Measurements from ENCODE around the gene ZNF319.

Gene ZNF319

GRCh38 chr16:57951204-57951960 is 49.1 kb downstream of the ZNF319 start:
- Histone ChIP-seq H3K36me3 (ENCODE audit: insufficient read depth, low read length) (no peaks in the 10 kb centered on the region), H3K4me1 (ENCODE audit: insufficient read depth, low read length) (no peaks in the 10 kb centered on the region), H2AFZ (ENCODE audit: low read depth, low read length) (no peak overlapping the region), H3K4me3 (ENCODE audit: low read length) (no peak overlapping the region), H3K9me3 (ENCODE audit: low read length) (no peaks in the 10 kb centered on the region), H3K27me3 (ENCODE audit: insufficient read depth, low read length) (no peaks in the 10 kb centered on the region)

DNA sequence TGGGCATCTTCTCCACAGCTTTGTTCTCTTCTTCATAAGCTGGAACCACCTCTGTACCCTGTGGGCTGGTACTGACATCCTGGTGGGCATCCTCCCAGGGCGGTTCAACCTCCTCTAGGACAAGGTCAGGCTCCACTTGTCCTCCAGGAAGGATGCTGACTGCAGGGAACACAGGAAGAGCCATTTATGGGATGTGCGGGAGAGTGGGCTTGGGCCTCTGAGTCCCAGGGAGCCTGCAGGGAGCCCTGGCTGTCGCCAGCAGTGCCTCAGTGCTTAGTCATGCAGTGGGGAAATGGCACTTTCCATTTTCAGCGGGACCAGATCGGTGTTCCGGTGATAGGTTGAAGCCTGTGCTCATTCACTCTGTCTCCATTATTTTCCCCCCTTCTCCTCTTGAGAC is 50.1 kb downstream of the ZNF319 start:
- Histone ChIP-seq H2AFZ (ENCODE audit: low read depth, low read length) (no peak overlapping the region), H3K4me1 (ENCODE audit: insufficient read depth, low read length) (no peaks in the 10 kb centered on the region)

GRCh38 chr16:57949595-57950238 is 50.8 kb downstream of the ZNF319 start:
- no peak overlapping the region for H2AFZ ChIP-seq (ENCODE audit: low read depth, low read length)
- no peaks in the 10 kb centered on the region for H3K27me3 ChIP-seq (ENCODE audit: insufficient read depth, low read length)
- no peak overlapping the region for H3K4me3 ChIP-seq (ENCODE audit: low read length)
- no peaks in the 10 kb centered on the region for H3K4me1 ChIP-seq (ENCODE audit: insufficient read depth, low read length)
- no peaks in the 10 kb centered on the region for H3K9me3 ChIP-seq (ENCODE audit: low read length)
- H3K36me3 ChIP-seq (ENCODE audit: insufficient read depth, low read length) = no peaks in the 10 kb centered on the region

More for the DNA sequence above, 50.1 kb downstream of the ZNF319 start:
- H3K9me3 ChIP-seq (ENCODE audit: low read length) = no peaks in the 10 kb centered on the region
- H3K27me3 ChIP-seq (ENCODE audit: insufficient read depth, low read length) = no peaks in the 10 kb centered on the region
- no peak overlapping the region for H3K4me3 ChIP-seq (ENCODE audit: low read length)
- no peaks in the 10 kb centered on the region for H3K36me3 ChIP-seq (ENCODE audit: insufficient read depth, low read length)

DNA sequence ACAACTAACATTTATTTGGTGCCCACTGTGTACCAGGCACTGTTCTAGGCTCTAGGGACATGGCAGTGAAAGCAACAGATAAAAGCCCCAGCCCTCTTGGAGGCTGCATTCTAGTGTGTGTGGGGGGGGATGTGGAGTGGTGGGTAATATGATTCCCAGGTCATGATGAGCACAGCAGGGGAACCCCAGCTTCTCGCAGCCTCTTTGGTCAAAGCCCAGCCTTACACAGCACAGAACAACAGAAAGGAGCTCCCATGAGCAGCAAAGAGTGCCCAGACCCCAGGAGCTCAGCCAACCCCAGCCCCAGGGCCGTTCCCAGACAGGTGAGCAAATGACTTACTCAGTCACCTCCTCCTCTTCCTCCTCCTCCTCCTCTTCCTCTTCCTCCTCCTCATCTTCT is 51.5 kb downstream of the ZNF319 start:
- Histone ChIP-seq H2AFZ (ENCODE audit: low read depth, low read length) (no peak overlapping the region), H3K27me3 (ENCODE audit: insufficient read depth, low read length) (no peaks in the 10 kb centered on the region), H3K9me3 (ENCODE audit: low read length) (no peaks in the 10 kb centered on the region), H3K4me3 (ENCODE audit: low read length) (no peak overlapping the region), H3K36me3 (ENCODE audit: insufficient read depth, low read length) (no peaks in the 10 kb centered on the region), H3K4me1 (ENCODE audit: insufficient read depth, low read length) (no peaks in the 10 kb centered on the region)

DNA sequence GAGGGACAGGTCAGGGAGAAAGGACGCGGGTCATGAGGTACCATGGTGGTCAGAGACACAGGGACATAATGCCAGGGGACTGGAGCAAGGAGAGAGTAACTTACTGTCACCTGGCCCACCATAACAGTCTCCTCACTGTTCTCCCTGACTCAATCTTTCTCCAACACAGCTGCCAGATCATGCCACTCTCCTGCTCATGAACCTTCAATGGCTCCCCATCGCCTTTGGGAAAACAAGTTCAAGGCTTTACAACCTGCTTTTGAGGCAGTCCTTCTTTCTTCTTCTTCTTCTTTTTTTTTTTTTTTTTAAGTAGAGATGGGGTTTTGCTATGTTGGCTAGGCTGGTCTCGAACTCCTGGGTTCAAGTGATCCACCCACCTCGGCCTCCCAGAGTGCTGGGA is 52.4 kb downstream of the ZNF319 start:
- no peak overlapping the region for H2AFZ ChIP-seq (ENCODE audit: low read depth, low read length)
- H3K9me3 ChIP-seq (ENCODE audit: low read length) = no peaks in the 10 kb centered on the region
- H3K27me3 ChIP-seq (ENCODE audit: insufficient read depth, low read length) = no peaks in the 10 kb centered on the region
- no peaks in the 10 kb centered on the region for H3K36me3 ChIP-seq (ENCODE audit: insufficient read depth, low read length)
- no peak overlapping the region for H3K4me3 ChIP-seq (ENCODE audit: low read length)
- no peaks in the 10 kb centered on the region for H3K4me1 ChIP-seq (ENCODE audit: insufficient read depth, low read length)

DNA sequence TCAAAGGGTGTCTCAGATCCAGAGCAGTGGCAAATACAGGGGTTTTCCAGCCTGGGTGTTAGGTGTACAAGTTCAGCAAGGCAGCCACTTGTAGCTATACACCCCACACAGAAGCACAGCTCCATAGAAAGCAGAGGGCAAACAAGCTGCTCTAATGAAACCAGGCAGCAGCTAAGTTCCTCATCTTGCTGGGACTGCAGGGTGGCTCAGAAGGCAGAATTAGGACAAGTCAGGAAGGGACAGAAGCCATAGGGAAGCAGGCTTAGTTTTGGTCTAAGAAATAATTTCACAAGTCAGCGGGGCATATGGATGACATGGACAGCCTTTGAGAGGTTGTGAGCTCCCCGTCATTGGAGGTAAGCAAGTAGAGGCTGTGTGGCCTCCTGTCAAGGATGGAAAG is 53.2 kb downstream of the ZNF319 start:
- Histone ChIP-seq H3K27me3 (ENCODE audit: insufficient read depth, low read length) (no peaks in the 10 kb centered on the region), H3K9me3 (ENCODE audit: low read length) (no peaks in the 10 kb centered on the region), H2AFZ (ENCODE audit: low read depth, low read length) (no peak overlapping the region), H3K36me3 (ENCODE audit: insufficient read depth, low read length) (no peaks in the 10 kb centered on the region), H3K4me1 (ENCODE audit: insufficient read depth, low read length) (no peaks in the 10 kb centered on the region), H3K4me3 (ENCODE audit: low read length) (no peak overlapping the region)

- Histone ChIP-seq H3K36me3 (ENCODE audit: insufficient read depth, low read length) (no peaks in the 10 kb centered on the region), H2AFZ (ENCODE audit: low read depth, low read length) (no peak overlapping the region), H3K4me3 (ENCODE audit: low read length) (no peak overlapping the region), H3K9me3 (ENCODE audit: low read length) (no peaks in the 10 kb centered on the region), H3K27me3 (ENCODE audit: insufficient read depth, low read length) (no peaks in the 10 kb centered on the region), H3K4me1 (ENCODE audit: insufficient read depth, low read length) (no peaks in the 10 kb centered on the region)
Measured at GRCh38 chr16:57946181-57946801, 54.2 kb downstream of the ZNF319 start.

- H3K27me3 ChIP-seq (ENCODE audit: insufficient read depth, low read length) = no peaks in the 10 kb centered on the region
- no peaks in the 10 kb centered on the region for H3K4me1 ChIP-seq (ENCODE audit: insufficient read depth, low read length)
- H3K9me3 ChIP-seq (ENCODE audit: low read length) = no peaks in the 10 kb centered on the region
- H2AFZ ChIP-seq (ENCODE audit: low read depth, low read length) = no peak overlapping the region
- H3K4me3 ChIP-seq (ENCODE audit: low read length) = no peak overlapping the region
- H3K36me3 ChIP-seq (ENCODE audit: insufficient read depth, low read length) = no peaks in the 10 kb centered on the region
Measured at GRCh38 chr16:57945740-57946138, 54.7 kb downstream of the ZNF319 start.

GRCh38 chr16:57944970-57945739 is 55.3 kb downstream of the ZNF319 start:
- no peaks in the 10 kb centered on the region for H3K4me1 ChIP-seq (ENCODE audit: insufficient read depth, low read length)
- H3K4me3 ChIP-seq (ENCODE audit: low read length) = no peak overlapping the region
- no peak overlapping the region for H2AFZ ChIP-seq (ENCODE audit: low read depth, low read length)
- no peaks in the 10 kb centered on the region for H3K27me3 ChIP-seq (ENCODE audit: insufficient read depth, low read length)
- no peaks in the 10 kb centered on the region for H3K9me3 ChIP-seq (ENCODE audit: low read length)
- no peaks in the 10 kb centered on the region for H3K36me3 ChIP-seq (ENCODE audit: insufficient read depth, low read length)

All from neuron (in vitro differentiated cells).